HUES64 (cell line): ENCODE data around the gene ST6GALNAC6.

Experiments used
- H3K27ac ChIP-seq: 2 replicates; pipeline ENCODE4 v1.7.0; 2013; ENCODE audit warnings: low read depth, low read length, inconsistent platforms
- H3K27me3 ChIP-seq: 2 replicates; pipeline ENCODE4 v1.6.1; 2013; ENCODE audit warnings: mild to moderate bottlenecking, low read length; ENCODE audit not compliant: insufficient read depth
- H3K36me3 ChIP-seq: 2 replicates; pipeline ENCODE4 v1.6.1; 2013; ENCODE audit warnings: mild to moderate bottlenecking, low read length; ENCODE audit not compliant: insufficient read depth
- H3K4me1 ChIP-seq: 2 replicates; pipeline ENCODE4 v1.6.1; 2013; ENCODE audit warnings: mild to moderate bottlenecking, low read length, moderate library complexity; ENCODE audit not compliant: insufficient read depth
- H3K4me3 ChIP-seq: 2 replicates; pipeline ENCODE4 v1.5.1; 2013; ENCODE audit warnings: mild to moderate bottlenecking, low read length, moderate library complexity
- H3K9ac ChIP-seq: 2 replicates; pipeline ENCODE4 v1.6.1; 2013; ENCODE audit warnings: mild to moderate bottlenecking, low read depth, low read length
- H3K9me3 ChIP-seq: 2 replicates; pipeline ENCODE4 v1.6.1; 2013; ENCODE audit warnings: low read depth, low read length; ENCODE audit not compliant: insufficient read depth
- WGBS: fragments of 150-250, 120-280 bp; methylation state at CpG from one replicate; pipeline ENCODE4 v1.1.7; 2013; ENCODE audit warnings: missing lambda C conversion rate; 5-methylcytosine and 5-hydroxymethylcytosine counted together

Gene ST6GALNAC6

DNA sequence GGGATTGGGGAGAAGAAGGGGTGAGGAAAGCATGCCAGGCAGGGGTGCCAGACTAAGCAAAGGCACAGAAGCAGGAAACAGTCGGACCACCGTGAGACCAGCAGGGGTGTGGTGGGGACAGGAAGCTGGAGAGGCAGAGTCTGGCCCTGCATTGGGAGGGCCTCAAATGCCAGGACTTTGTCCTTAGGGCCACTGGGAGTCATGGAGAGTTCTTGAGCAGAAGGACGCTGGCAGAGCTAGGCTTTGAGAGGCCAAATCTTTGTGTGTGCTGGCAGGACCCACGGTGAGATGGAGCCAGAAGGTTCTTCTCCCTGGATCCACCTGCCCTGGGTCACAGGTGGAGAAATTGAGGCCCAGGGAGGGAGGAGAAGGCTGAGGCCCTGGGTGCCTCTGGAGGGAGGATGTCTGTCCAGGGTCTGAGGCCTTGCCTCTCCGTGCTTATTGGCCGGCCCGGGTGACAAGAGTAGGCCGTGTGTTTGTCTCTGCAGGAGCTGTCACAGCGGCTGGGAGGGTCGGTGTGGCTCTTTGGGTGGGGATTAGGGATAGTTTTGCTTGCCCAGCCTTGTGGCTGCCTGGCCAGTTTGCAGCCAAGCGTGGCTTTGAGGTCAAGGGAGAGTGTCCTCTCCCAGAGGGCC lies 43.2 kb downstream of the ST6GALNAC6 start:
- Histone ChIP-seq H3K27ac (no peak overlapping the region), H3K4me3 (no peak overlapping the region), H3K9ac (no peak overlapping the region), H3K4me1 (no peaks in the 10 kb centered on the region), H3K36me3 (no peaks in the 10 kb centered on the region), H3K9me3 (no peaks in the 10 kb centered on the region), H3K27me3 (no peaks in the 10 kb centered on the region)
- WGBS, result 81% methylated on average over 11 of the region's 11 CpGs

- no peak overlapping the region for H3K4me3 ChIP-seq
- no peaks in the 10 kb centered on the region for H3K9me3 ChIP-seq
- H3K9ac ChIP-seq, result no peak overlapping the region
- H3K27ac ChIP-seq, result no peak overlapping the region
- no peaks in the 10 kb centered on the region for H3K4me1 ChIP-seq
- WGBS, result 91% methylated on average over 5 of the region's 5 CpGs
- no peaks in the 10 kb centered on the region for H3K27me3 ChIP-seq
- no peaks in the 10 kb centered on the region for H3K36me3 ChIP-seq
These were observed 43.9 kb downstream of the ST6GALNAC6 start for GRCh38 chr9:127855522-127855921.

DNA sequence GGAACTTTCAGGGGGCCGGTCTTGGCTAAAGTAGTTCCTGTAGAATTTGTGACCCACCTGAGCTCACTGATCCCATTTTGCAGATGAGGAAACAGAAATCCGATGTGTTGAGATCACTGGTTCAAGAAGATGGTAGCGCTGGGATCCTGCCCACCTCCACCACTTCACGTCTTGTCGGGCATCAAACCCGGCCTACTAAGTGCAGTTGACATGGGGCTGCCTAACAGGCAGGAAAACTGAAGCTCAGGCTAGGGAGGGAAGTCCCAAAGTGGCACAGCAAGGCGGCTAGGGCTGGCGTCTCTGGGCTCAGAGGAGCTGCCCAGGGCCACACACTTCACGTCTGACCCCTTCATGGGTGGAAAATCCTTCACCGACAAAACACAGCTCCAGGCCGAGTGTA lies 44.4 kb downstream of the ST6GALNAC6 start:
- no peaks in the 10 kb centered on the region for H3K9me3 ChIP-seq
- no peaks in the 10 kb centered on the region for H3K27me3 ChIP-seq
- no peak overlapping the region for H3K4me3 ChIP-seq
- no peak overlapping the region for H3K27ac ChIP-seq
- WGBS, result 95% methylated on average over 11 of the region's 11 CpGs
- no peaks in the 10 kb centered on the region for H3K36me3 ChIP-seq
- no peaks in the 10 kb centered on the region for H3K4me1 ChIP-seq
- H3K9ac ChIP-seq, result no peak overlapping the region

DNA sequence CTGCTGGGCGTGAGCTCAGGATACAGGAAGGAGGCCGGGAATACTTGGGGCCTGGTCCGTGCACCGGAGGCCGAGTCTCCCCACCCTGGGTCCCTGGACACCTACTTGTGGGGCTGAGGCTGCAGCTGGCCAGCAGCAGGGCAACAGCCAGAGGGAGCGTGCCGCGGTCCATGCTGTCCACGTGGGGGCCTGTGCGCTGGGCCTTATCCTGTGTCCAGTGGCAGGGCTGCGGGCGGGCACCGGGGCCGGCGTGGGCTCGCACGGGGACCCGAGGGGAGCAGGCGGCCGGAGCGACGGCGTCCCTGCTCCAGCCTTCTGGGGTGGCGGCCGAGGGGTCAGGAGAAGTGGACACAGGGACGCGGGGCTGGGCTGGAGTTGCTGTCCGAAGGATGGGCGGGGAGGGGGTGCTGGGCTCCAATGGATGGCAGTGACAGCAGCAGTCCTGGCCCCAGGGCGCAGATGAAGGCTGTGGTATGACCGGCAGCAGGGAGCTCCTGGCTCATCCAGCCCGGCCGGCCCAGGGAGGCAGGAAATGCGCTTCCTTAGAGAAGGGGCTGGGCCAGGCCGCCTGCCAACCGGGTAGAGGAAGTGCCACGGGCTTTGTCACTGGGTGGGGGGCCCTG lies 45.1 kb downstream of the ST6GALNAC6 start, which contains the start of gene ENG:
Gene ENG (minus strand): TSS at position 475 of the 623 bp plus-strand sequence. CDS start 303 bp downstream, at position 172.
- no peaks in the 10 kb centered on the region for H3K4me1 ChIP-seq
- H3K4me3 ChIP-seq, result peak within 1 kb of the TSS; percentile 3; the same call in 1 of the 2 replicates
- H3K27me3 ChIP-seq, result no peaks in the 10 kb centered on the region
- H3K9me3 ChIP-seq, result peaks cover 5% of the 10 kb centered on the region; the same call in 1 of the 2 replicates
- H3K9ac ChIP-seq, result no peak within 1 kb of the TSS
- 58% methylated on average over 34 of the region's 37 CpGs for WGBS
- no peak within 1 kb of the TSS for H3K27ac ChIP-seq
- no peaks in the 10 kb centered on the region for H3K36me3 ChIP-seq

DNA sequence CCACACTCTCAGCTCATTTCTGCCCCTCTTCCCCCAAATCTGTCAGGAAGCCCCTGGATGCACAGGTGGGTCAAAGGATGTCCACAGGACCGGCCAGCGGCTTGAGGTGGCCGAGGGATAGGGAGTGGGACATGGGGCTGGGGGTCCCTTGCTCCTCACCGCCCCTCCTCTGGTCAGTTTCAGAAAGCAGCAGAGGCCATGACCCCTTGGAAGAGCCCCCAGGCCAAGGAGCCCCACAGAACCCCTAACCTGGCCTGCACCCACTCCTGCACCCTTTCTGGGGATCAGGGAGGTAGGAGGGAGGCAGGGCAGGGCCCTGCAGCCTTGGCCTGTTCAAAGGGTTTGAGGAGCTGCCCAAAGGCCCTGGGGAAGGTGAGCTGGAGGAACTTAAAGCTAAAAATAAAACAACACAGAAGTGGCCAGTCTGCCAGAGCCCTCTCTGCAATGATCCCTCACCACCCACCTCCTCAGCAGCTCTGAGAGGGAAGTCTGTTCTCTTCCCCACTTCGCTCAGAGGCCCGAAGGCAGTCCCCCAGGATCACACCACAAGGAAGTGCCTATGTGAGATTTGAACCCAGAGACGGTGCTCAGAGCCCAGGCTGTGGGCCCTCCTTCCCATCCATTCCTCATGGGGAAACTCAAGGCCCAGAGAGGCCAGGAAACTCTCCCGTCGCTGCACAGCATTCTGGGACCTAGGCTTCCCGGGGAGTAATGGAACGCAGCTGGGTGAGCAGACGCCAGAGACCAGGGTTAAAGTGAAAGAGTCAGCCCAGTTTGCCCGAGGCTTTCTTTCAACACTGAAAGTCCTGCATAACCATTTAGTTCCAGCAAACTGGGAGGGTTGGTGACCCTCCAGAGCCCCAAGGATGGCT lies 45.9 kb downstream of the ST6GALNAC6 start:
- Histone ChIP-seq H3K9me3 (peaks cover 10% of the 10 kb centered on the region), H3K36me3 (no peaks in the 10 kb centered on the region), H3K27me3 (no peaks in the 10 kb centered on the region), H3K4me3 (peak overlapping the region; percentile 3; the same call in 1 of the 2 replicates), H3K27ac (no peak overlapping the region), H3K9ac (no peak overlapping the region), H3K4me1 (no peaks in the 10 kb centered on the region)
- 81% methylated on average over 13 of the region's 13 CpGs for WGBS

DNA sequence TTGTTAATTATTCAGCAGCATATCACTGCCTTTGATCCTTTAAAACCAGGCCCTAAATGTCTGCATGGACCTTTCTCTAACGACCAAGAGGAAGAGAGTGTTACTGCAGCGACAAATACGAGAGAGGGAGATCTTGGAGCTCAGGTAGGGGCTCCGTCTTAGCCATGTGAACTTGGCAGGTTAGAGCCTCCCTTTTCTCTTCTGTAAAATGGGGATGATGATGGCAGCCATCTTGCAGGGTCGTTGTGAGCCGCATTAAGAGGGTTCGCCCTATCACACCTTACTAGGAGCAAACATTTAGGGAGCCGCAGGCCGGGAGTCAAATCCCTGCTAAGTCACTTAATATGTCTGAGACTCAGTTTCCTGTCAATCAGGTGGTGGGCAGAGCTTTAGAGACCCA lies 46.6 kb downstream of the ST6GALNAC6 start:
- Histone ChIP-seq H3K27ac (no peak overlapping the region), H3K9ac (no peak overlapping the region), H3K27me3 (no peaks in the 10 kb centered on the region), H3K9me3 (peaks cover 10% of the 10 kb centered on the region), H3K36me3 (no peaks in the 10 kb centered on the region), H3K4me1 (no peaks in the 10 kb centered on the region), H3K4me3 (no peak overlapping the region)
- WGBS, result 90% methylated on average over 9 of the region's 9 CpGs

DNA sequence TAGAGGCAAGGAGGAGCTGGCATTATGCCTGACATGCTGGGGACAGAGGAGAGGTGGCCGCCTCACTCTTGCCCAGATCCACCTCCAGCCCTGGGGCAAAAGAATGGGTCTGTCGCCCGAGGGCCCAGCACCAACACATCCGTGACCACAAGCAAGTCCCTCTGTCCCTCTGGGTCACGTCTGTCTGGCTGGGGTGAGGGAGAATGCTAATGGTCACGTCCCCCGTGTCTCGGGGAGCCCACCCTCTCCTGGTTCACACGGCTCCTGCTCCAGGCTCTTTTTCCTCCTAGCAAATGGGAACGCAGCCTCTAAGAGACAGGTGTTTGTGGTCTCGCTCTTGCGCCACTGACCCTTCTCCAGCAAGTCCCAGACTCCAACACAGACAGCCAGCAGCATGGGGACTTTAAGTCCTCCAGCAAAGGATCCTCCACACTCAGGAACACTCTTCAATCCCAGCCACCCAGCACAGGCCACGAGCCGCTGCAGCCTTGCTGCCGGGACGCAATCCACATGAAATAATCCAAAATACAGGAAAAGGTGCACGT lies 49.0 kb downstream of the ST6GALNAC6 start:
- 94% methylated on average over 16 of the region's 17 CpGs for WGBS
- H3K4me1 ChIP-seq, result no peaks in the 10 kb centered on the region
- H3K27ac ChIP-seq, result no peak overlapping the region
- H3K9me3 ChIP-seq, result peaks cover 10% of the 10 kb centered on the region
- no peaks in the 10 kb centered on the region for H3K36me3 ChIP-seq
- H3K27me3 ChIP-seq, result no peaks in the 10 kb centered on the region
- H3K4me3 ChIP-seq, result no peak overlapping the region
- no peak overlapping the region for H3K9ac ChIP-seq

- no peak overlapping the region for H3K4me3 ChIP-seq
- no peaks in the 10 kb centered on the region for H3K36me3 ChIP-seq
- H3K9ac ChIP-seq, result no peak overlapping the region
- H3K4me1 ChIP-seq, result peaks cover 7% of the 10 kb centered on the region; the same call in 1 of the 2 replicates
- H3K9me3 ChIP-seq, result peaks cover 10% of the 10 kb centered on the region
- 93% methylated on average over 10 of the region's 10 CpGs for WGBS
- H3K27me3 ChIP-seq, result no peaks in the 10 kb centered on the region
- no peak overlapping the region for H3K27ac ChIP-seq
These were observed 50.5 kb downstream of the ST6GALNAC6 start for GRCh38 chr9:127848756-127849504.

DNA sequence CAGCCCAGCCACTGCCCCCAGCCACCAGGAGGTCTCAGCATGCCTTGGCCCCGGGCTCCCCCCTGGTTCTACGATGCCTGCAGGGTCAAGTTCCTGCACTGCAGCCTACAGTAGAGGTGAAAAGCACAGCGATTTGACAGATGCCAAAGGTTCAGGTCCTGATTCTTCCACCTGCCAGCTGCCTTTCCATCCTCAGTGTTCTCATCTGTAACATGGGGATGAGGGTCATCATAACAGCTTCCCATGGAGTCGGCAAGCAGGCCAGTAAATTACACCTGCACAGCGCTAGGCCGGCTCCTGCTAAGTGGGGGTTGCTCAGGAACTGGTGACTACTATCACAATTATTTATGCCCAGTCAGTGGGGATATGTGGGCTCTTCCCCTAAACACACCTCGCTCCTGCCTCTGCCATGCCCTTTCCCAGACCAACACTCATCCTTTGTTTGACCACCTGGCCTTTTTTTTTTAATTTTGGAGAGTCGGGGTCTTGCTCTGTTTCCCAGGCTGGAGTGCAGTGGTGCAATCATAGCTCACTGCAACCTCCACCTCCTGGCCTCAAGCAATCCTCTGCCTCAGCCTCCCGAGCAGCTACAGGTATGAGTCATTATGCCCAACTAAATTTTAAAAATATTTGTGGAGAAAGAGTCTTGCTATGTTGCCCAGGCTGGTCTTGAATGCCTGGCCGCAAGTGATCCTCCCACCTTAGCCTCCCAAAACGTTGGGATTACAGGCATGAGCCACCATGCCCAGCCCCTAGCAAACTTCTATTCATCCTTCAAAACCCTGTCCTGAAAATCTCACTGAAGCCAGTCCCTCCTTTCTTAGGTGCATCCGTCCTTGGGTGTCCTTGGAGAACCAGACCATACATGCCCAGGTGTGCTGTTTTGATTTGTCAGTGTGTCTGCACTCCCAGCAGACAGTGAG lies 51.3 kb downstream of the ST6GALNAC6 start:
- H3K9ac ChIP-seq, result no peak overlapping the region
- no peak overlapping the region for H3K27ac ChIP-seq
- peaks cover 10% of the 10 kb centered on the region for H3K9me3 ChIP-seq
- no peak overlapping the region for H3K4me3 ChIP-seq
- H3K36me3 ChIP-seq, result no peaks in the 10 kb centered on the region
- no peaks in the 10 kb centered on the region for H3K27me3 ChIP-seq
- H3K4me1 ChIP-seq, result peaks cover 7% of the 10 kb centered on the region; the same call in 1 of the 2 replicates
- WGBS, result 84% methylated on average over 12 of the region's 12 CpGs

- H3K36me3 ChIP-seq, result no peaks in the 10 kb centered on the region
- H3K4me3 ChIP-seq, result no peak overlapping the region
- peaks cover 10% of the 10 kb centered on the region for H3K9me3 ChIP-seq
- peaks cover 7% of the 10 kb centered on the region; the same call in 1 of the 2 replicates for H3K4me1 ChIP-seq
- H3K27me3 ChIP-seq, result no peaks in the 10 kb centered on the region
- H3K9ac ChIP-seq, result no peak overlapping the region
- WGBS, result 87% methylated on average over 6 of the region's 6 CpGs
- no peak overlapping the region for H3K27ac ChIP-seq
These were observed 52.3 kb downstream of the ST6GALNAC6 start for GRCh38 chr9:127847178-127847510.
